Measurements from ENCODE around the gene CAPN15. TPM values are rescaled to one million over a fixed set of nuclear protein-coding genes. Genes with fewer than 3 reads are reported as not detected.

Gene CAPN15
- total RNA-seq, 1 experiment from 2014 or later, result 60.4 TPM

- POLR2A ChIA-PET (ENCODE audit: unreplicated experiment), result no interaction called here
- ATAC-seq, result no peak
- Histone ChIP-seq H3K4me3 (ENCODE audit: low read length) (no peak overlapping the region), H2AFZ (ENCODE audit: low read length) (no peak overlapping the region), H4K20me1 (ENCODE audit: low read length) (peaks cover 32% of the 10 kb centered on the region), H3K27me3 (ENCODE audit: low read length) (no peaks in the 10 kb centered on the region), H3K4me1 (ENCODE audit: insufficient read depth, low read length) (peaks cover 32% of the 10 kb centered on the region), H3K36me3 (ENCODE audit: low read depth, low read length) (no peaks in the 10 kb centered on the region; the same call in 1 of the 2 replicates), H3K4me2 (ENCODE audit: low read length) (no peak overlapping the region), H3F3A (ENCODE audit: low read length, unreplicated experiment) (no peaks in the 10 kb centered on the region), H3K9me2 (replicated peaks; ENCODE audit: low read length) (no peaks in the 10 kb centered on the region), H3K9me3 (ENCODE audit: low read length) (no peaks in the 10 kb centered on the region), H3K27ac (ENCODE audit: low read length) (no peak overlapping the region), H3K79me2 (ENCODE audit: low read length) (peaks cover 98% of the 10 kb centered on the region), H3K9ac (ENCODE audit: low read length) (no peak overlapping the region)
- TF ChIP-seq EZH2phosphoT487 (IDR thresholded peaks at IDR 0.05; ENCODE audit: borderline replicate concordance, low read length) (no peak), EZH2 (IDR thresholded peaks at IDR 0.05; ENCODE audit: low read length, unreplicated experiment) (no peak), CTCF (conservative IDR thresholded peaks at IDR 0.05; ENCODE audit: low read depth, low read length) (no peak)
- intact Hi-C loops (cut with micrococcal nuclease), result no loop called here
- no peak for DNase-seq
- BruUV-seq (replicated peaks), result no TSS peak
- CTCF ChIA-PET, result no interaction called here
These were observed 6.0 kb downstream of the CAPN15 start for GRCh38 chr16:533391-534123.

- no TSS peak for BruUV-seq (replicated peaks)
- peaks cover 98% of the 10 kb centered on the region for H3K79me2 ChIP-seq (ENCODE audit: low read length)
- H3K36me3 ChIP-seq (ENCODE audit: low read depth, low read length), result no peaks in the 10 kb centered on the region; the same call in 1 of the 2 replicates
- H4K20me1 ChIP-seq (ENCODE audit: low read length), result peaks cover 27% of the 10 kb centered on the region
- no peak overlapping the region for H3K4me3 ChIP-seq (ENCODE audit: low read length)
- DNase-seq (no peak), ATAC-seq (no peak)
- intact Hi-C loops (cut with micrococcal nuclease), result no loop called here
- no peak overlapping the region for H3K27ac ChIP-seq (ENCODE audit: low read length)
- H2AFZ ChIP-seq (ENCODE audit: low read length), result no peak overlapping the region
- peaks cover 30% of the 10 kb centered on the region for H3K4me1 ChIP-seq (ENCODE audit: insufficient read depth, low read length)
- no peaks in the 10 kb centered on the region for H3F3A ChIP-seq (ENCODE audit: low read length, unreplicated experiment)
- POLR2A ChIA-PET (ENCODE audit: unreplicated experiment), result no interaction called here
- no peak overlapping the region for H3K4me2 ChIP-seq (ENCODE audit: low read length)
- CTCF ChIA-PET, result no interaction called here
- H3K9me2 ChIP-seq (replicated peaks; ENCODE audit: low read length), result no peaks in the 10 kb centered on the region
- no peak overlapping the region for H3K9ac ChIP-seq (ENCODE audit: low read length)
- TF ChIP-seq EZH2 (IDR thresholded peaks at IDR 0.05; ENCODE audit: low read length, unreplicated experiment) (no peak), CTCF (conservative IDR thresholded peaks at IDR 0.05; ENCODE audit: low read depth, low read length) (no peak), EZH2phosphoT487 (IDR thresholded peaks at IDR 0.05; ENCODE audit: borderline replicate concordance, low read length) (no peak)
- H3K9me3 ChIP-seq (ENCODE audit: low read length), result no peaks in the 10 kb centered on the region
- no peaks in the 10 kb centered on the region for H3K27me3 ChIP-seq (ENCODE audit: low read length)
These were observed 6.6 kb downstream of the CAPN15 start for GRCh38 chr16:534135-534534.

GRCh38 chr16:534856-535445 is 7.4 kb downstream of the CAPN15 start:
- H3K4me2 ChIP-seq (ENCODE audit: low read length), result peak overlapping the region; percentile 57
- H2AFZ ChIP-seq (ENCODE audit: low read length), result no peak overlapping the region
- peaks cover 25% of the 10 kb centered on the region for H3K4me1 ChIP-seq (ENCODE audit: insufficient read depth, low read length)
- H3K27me3 ChIP-seq (ENCODE audit: low read length), result no peaks in the 10 kb centered on the region
- no TSS peak for BruUV-seq (replicated peaks)
- no peak overlapping the region; the same call in 1 of the 2 replicates for H3K4me3 ChIP-seq (ENCODE audit: low read length)
- peak; percentile 72 for ATAC-seq
- CTCF ChIA-PET, result no interaction called here
- no peaks in the 10 kb centered on the region for H3F3A ChIP-seq (ENCODE audit: low read length, unreplicated experiment)
- no peak for TF ChIP-seq EZH2phosphoT487 (IDR thresholded peaks at IDR 0.05; ENCODE audit: borderline replicate concordance, low read length)
- peak; percentile 24; the same call in 1 of the 2 replicates for TF ChIP-seq CTCF (conservative IDR thresholded peaks at IDR 0.05; ENCODE audit: low read depth, low read length)
- intact Hi-C loops (cut with micrococcal nuclease), result no loop called here
- H3K9ac ChIP-seq (ENCODE audit: low read length), result peak overlapping the region; percentile 0; the same call in 1 of the 2 replicates
- no peak for DNase-seq
- no peaks in the 10 kb centered on the region for H3K9me2 ChIP-seq (replicated peaks; ENCODE audit: low read length)
- no peaks in the 10 kb centered on the region for H3K9me3 ChIP-seq (ENCODE audit: low read length)
- peak overlapping the region; percentile 50 for H3K27ac ChIP-seq (ENCODE audit: low read length)
- POLR2A ChIA-PET (ENCODE audit: unreplicated experiment), result no interaction called here
- peaks cover 18% of the 10 kb centered on the region for H4K20me1 ChIP-seq (ENCODE audit: low read length)
- peaks cover 98% of the 10 kb centered on the region for H3K79me2 ChIP-seq (ENCODE audit: low read length)
- no peaks in the 10 kb centered on the region; the same call in 1 of the 2 replicates for H3K36me3 ChIP-seq (ENCODE audit: low read depth, low read length)

Data from PC-3 (cell line).